HL-60/S4 (cell line): ENCODE data around the gene MMAB.
"Not testable (repeated sequence)": the region's sequence is repeated elsewhere in the genome, so short reads cannot be mapped to it uniquely, and the experiment has no call there.

ENCODE experiments used
- in situ Hi-C: fragments of 300-500 bp; cut with MboI; formaldehyde crosslinking; loops from 2 replicates; pipeline ENCODE4 v1.14.3; 2022; ENCODE audit warnings: low sequenced_read_pairs

The MMAB gene

DNA sequence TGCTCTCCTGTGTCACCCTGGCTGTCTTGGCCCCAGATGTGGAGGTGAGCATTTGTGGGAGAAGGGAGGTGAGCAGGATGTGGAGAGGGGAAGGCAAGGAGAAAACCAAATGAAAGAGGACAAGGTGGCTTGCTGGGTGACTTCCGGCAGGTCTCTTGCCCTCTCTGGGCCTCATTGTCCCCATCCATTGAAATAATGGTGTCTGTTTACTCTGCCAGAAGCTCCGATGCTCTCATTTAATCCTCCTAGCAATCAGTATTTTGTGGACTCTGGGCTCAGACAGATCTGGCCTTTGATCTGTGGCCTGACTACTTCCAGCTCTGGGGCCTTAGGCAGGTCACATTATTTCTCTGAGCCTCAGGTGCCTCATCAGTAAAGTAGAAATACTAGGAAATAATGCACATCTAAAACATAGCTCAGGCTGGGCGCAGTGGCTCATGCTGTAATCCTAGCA is 30.9 kb upstream of the MMAB start:
- in situ Hi-C loops, result no loop called here

- in situ Hi-C loops, result not testable (repeated sequence)
Measured at GRCh38 chr12:109602132-109602531, 28.8 kb upstream of the MMAB start.

DNA sequence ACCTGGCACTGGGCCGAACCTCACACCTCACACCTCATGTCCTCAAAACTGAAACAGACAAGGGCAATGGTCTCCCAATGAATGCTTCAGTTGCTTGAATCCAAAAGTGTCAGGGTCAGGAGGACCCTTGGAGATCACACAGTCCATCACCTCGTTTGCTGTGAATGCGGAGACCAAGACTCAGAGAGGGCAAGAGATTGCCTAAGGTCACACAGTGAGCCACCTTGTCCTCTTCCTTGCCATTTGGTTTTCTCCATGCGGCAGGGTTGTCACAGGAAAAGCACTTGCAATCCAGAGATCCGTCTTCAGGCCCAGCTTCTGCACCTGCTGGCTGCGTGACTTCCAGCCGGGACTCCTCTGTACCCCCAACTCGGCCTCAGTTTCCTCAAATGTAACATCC is 28.3 kb upstream of the MMAB start:
- in situ Hi-C loops, result no loop called here

GRCh38 chr12:109600995-109601394 is 27.7 kb upstream of the MMAB start:
- in situ Hi-C loops, result no loop called here

DNA sequence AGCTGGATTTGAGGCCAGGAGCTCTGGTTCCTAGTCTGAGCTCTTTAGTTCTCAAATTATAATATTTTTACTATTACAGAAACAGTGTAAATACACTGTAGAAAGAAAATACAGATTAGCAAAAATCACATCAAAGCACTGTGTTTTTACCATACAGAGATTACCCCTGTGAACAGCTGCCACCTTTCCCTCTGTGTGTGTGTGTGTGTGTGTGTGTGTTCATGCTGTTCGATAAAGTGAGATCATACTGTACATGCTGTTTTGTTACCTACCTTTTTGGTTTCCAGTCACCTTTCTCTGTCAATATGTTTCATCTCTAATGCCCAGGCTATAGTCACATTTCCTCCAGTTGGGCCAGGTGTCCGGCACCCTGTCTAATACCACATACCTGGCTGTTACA is 27.2 kb upstream of the MMAB start:
- in situ Hi-C loops, result no loop called here

- in situ Hi-C loops, result no loop called here
Measured at GRCh38 chr12:109599087-109599486, 25.8 kb upstream of the MMAB start.

DNA sequence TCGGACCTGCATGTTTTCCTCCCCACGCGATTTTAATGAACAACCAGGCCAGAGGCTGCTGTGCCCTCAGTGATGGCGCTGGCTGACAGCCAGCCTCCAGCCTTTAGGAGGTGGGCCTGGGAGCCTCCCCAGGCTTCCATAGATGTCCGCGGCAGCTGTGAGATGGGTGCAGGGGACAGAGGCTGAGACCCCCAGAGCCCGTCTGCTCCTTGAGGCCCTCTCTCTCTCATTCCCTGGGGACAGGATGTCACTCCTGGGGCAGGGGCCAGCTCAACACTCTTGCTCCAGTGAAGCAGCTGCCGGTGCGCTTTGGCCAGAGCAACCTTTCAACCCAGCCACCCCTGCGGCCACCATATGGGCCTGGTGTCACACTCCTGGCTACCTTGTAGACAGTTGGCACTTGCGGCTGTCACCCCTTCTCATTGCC is 25.1 kb upstream of the MMAB start:
- in situ Hi-C loops, result no loop called here

DNA sequence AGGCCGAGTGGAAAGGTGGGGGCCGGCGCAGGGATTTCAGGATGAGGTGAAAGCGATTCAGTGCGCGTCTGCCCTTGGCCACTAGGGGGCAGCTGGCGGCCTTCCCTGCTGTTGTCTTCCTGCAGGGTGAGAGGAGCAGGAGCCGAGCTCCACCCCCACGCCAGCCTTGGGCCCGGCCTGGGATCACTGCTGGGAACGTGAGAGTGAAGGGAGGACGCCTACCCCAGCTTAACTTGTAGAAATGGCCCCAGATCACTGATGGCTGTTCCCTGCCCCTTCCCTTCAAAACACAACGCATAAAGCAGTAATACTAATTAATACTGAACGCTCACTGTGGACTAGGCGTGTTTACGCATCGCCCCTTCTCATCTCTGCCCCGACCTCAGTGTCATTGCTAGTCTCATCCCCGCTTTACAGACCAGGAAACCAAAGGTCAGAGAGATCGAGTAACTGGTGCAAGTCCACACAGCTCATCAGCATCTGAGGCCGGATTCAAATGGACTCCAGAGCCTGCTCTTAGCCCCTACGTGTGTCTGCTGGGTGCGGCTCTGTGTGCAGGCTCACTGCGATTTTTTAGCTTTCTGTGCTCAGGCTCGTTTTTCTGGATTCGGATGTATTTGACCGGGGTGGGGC is 24.6 kb upstream of the MMAB start:
- in situ Hi-C loops, result no loop called here

DNA sequence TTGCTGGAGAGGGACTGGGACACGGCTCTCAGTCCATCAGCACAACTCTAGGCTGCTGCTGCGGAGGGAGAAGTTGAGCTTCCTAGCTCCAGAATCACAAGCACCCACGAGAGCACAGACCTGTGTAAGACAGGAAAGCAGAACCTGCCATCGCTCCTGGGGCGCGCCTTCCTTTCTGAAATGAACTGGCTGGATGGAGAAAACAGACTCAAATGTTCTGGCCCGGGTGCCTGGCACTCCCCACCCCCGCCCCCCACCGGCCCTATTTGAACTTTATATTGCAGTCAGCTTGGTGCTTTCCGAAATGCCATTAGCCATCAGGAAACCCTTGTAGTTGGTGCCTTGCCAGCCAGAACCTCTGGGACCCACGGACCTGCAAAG is 24.1 kb upstream of the MMAB start:
- in situ Hi-C loops, result no loop called here

- in situ Hi-C loops, result no loop called here
Measured at GRCh38 chr12:109596418-109597244, 23.3 kb upstream of the MMAB start.

- in situ Hi-C loops, result no loop called here
Measured at GRCh38 chr12:109595321-109595902, 22.1 kb upstream of the MMAB start.

DNA sequence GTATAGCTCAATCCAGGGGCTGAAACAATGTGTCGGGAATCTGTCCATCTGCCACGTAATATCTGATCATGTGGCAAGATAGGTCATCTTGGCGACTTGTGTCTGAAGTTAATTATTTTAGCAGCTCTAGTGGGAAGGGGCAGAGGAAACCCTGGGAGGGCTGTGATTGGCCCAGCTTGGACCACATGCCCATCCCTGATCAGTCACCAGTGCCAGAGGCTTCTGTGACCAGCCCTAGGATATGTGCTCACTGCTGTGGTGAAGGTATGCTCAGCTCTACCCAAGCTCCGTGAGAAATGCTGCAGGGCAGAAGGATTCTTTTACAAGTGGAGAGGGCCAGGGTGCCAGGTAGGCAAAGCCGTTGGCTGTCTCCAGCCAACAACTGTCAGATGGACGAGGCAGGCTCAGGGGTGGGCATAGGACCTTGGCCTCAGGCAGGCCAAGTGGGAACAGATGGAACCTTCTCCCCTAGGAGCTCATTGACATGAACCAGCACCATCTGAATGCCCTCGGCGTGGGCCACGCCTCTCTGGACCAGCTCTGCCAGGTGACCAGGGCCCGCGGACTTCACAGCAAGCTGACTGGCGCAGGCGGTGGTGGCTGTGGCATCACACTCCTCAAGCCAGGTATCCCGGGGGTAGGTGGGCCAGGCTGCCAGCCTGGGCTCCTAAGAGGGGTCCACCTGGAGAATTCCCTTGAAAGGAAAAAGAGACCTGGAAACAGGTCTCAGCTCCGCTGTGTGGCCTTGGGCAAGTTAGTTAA is 21.4 kb upstream of the MMAB start:
- in situ Hi-C loops, result no loop called here

- in situ Hi-C loops, result no loop called here
Measured at GRCh38 chr12:109592905-109593272, 19.6 kb upstream of the MMAB start.

GRCh38 chr12:109592195-109592904 is 19.0 kb upstream of the MMAB start:
- in situ Hi-C loops, result no loop called here

DNA sequence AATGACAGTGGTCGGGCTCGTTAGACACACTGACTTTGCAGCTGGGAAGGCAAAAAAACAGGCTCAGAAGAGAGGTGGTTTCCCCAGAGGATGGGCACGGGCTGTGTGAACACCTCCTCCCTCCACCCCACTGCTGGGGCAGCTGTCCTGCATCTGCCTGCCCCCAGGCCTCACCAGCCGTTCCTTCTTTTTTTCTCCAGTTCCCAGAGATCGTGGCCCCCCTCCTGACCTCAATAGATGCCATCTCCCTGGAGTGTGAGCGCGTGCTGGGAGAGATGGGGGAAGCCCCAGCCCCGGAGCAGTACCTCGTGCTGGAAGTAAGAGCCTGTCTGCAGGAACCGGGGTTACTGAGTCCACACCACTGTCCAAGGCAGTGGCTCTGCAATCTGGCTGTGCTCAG is 17.7 kb upstream of the MMAB start:
- in situ Hi-C loops, result no loop called here

- in situ Hi-C loops, result no loop called here
Measured at GRCh38 chr12:109590566-109590965, 17.3 kb upstream of the MMAB start.

DNA sequence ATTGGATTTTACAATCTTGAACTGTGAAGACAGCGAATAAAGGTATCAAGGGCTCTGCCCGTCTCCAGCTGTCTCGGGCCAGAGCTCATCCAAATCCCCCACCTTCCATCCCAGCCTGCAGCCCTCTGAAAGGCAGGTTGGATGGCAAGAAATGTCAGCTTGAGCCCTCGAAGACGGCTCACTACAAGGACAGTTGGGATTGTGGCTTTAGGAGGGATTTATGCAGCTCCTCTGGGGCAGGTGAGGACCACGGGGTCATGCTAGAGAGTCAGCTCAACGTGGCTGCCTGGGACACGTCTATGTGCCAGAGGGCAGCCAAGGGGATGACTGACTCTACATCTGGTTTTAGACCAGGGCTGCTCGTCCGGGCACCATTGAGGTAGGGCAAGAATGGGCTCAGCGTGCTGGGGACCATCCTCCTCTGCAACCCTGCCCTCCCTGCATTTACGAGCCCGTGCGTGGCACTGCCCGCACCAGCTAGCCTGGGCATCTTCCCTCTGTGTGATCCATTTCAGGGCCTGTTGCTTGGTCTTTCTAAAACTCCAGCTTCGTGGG is 16.5 kb upstream of the MMAB start:
- in situ Hi-C loops, result no loop called here

- in situ Hi-C loops, result no loop called here
Measured at GRCh38 chr12:109589240-109589590, 15.9 kb upstream of the MMAB start.

- in situ Hi-C loops, result no loop called here
Measured at GRCh38 chr12:109588461-109589239, 15.3 kb upstream of the MMAB start.

DNA sequence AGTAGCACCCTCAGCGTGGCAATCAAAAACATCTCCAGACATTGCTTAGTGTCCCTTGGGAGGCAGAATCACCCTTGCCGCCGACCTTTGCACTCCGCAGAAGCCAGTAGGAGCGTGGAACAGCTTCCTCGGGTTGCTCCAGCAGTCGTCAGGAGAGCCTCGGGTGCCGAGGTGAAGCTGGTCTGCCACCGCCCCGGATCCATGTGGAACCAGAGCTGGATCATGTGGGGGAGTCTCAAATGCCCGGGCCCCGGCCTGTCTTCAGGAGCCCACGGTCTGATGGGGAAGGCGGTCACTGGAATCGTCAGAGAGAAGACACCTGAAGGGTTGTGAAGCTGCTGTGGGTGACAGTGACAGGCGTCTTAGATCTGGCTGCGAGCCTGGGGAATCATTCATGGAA is 14.6 kb upstream of the MMAB start:
- in situ Hi-C loops, result no loop called here
